D721Med (cell line): ENCODE data around the gene DZANK1.
"Not testable (repeated sequence)": the region's sequence is repeated elsewhere in the genome, so short reads cannot be mapped to it uniquely, and the experiment has no call there.

Experiments used
- DNase-seq: peaks from one replicate; pipeline ENCODE4 v3.0.0; 2011; ENCODE audit warnings: low spot score; ENCODE audit not compliant: insufficient read length
- FAIRE-seq: peaks from 2 replicates; lab custom pipeline; 2011; peaks lifted over from hg19 to GRCh38; lab: Jason Lieb, UNC
- TF ChIP-seq, protein P1 (sequence below): IDR thresholded peaks from 2 replicates; pipeline ENCODE4 v1.5.1; 2012; ENCODE audit warnings: mild to moderate bottlenecking, control low read depth; ENCODE audit not compliant: insufficient read depth; ENCODE audit errors: missing control alignments

The DZANK1 gene

DNA sequence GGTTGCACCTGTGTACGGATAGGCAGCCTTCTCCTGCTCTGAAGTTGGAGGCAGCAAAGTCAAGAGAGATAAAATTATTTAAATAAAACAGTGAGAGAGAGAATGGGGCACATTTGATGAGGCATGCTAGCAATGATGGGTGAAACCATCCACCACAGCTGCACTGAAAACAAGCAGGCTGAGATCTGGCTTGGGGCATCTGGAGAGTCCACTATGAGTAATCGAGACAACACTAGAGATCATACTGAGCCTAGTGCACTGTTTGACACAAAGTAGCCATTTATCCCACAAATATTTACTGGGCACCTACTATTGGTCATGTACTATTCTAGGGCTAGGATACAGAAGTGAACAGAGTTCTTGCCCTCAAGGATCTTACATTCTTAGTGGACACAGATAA lies 66.4 kb downstream of the DZANK1 start:
- TF ChIP-seq, protein P1, sequence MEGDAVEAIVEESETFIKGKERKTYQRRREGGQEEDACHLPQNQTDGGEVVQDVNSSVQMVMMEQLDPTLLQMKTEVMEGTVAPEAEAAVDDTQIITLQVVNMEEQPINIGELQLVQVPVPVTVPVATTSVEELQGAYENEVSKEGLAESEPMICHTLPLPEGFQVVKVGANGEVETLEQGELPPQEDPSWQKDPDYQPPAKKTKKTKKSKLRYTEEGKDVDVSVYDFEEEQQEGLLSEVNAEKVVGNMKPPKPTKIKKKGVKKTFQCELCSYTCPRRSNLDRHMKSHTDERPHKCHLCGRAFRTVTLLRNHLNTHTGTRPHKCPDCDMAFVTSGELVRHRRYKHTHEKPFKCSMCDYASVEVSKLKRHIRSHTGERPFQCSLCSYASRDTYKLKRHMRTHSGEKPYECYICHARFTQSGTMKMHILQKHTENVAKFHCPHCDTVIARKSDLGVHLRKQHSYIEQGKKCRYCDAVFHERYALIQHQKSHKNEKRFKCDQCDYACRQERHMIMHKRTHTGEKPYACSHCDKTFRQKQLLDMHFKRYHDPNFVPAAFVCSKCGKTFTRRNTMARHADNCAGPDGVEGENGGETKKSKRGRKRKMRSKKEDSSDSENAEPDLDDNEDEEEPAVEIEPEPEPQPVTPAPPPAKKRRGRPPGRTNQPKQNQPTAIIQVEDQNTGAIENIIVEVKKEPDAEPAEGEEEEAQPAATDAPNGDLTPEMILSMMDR: no peak
- FAIRE-seq: no peak
- DNase-seq: no peak

DNA sequence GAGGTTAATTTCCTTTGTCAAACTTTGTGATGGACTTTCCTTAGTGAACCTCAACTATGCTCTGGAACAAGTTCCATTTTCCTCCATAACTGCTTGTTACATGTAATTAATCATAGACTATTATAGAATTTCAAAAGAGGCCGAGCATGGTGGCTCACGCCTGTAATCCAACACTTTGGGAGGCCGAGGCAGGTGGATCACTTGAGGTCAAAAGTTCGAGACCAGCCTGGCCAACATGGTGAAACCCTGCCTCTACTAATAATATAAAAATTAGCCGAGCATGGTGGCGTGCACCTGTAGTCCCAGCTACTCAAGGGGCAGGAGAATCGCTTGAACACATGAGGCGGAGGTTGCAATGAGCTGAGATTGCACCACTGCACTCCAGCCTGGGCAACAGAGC lies 68.1 kb downstream of the DZANK1 start:
- not testable (repeated sequence) for FAIRE-seq, DNase-seq

DNA sequence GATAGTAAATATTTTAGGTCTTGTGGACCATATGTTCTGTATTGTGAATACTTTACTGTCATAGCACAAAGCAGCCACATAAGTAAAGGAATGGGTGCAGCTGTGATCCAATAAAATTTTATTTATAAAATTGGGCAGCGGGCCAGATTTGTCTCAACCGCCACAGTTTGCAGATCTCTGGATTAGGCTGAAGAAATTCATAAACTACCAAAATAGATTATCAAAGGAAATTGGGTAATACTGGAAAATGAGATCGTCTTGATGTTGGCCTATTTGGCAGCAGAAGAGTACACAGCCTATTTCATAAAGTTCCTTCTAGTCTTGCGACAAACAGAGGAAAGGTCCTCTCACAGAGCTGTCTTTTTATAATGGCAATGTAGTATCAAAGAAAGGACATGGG lies 69.8 kb downstream of the DZANK1 start:
- no peak for DNase-seq
- TF ChIP-seq, protein P1: no peak
- FAIRE-seq: no peak

DNA sequence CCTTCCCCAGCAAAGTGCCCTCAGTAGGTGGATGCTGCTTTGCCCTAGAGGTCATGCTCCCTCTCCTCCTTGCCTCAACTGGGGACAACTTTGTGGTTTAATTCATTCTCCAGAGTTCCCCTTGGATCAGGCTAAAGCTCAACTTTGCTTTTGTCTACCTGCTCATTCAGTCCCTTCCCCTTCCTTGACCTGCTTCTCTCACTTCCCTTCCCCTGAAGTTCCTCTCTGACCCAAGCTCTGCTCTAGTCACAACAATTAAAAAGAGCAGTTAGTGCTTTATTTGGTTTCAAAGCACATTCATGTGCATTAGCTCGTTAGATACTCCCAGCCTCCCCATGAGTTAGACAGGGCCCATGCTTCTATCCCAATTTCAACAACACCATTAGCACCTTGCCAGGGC lies 71.3 kb downstream of the DZANK1 start:
- FAIRE-seq (no peak), DNase-seq (no peak)
- TF ChIP-seq, protein P1: no peak

DNA sequence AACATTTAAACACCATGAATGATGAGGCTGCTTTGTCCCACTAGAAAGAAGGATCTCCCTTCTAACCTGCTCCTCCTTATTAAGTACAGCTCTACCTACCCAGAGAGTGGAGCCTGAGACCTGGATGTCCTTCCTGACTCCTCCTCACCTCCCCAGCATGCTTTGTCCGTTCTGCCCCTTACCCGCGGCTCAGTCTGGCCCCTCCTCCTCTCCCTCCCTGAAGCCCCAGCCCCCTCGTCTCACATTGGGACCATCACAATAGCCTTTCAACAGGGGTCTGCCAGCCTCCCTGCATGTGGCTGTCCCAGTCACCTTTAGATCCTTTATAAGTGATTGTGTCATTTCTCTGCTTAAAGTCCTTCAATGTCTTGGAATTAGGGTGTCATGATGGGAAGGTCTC lies 72.5 kb downstream of the DZANK1 start:
- DNase-seq (no peak), FAIRE-seq (no peak)
- TF ChIP-seq, protein P1: no peak

DNA sequence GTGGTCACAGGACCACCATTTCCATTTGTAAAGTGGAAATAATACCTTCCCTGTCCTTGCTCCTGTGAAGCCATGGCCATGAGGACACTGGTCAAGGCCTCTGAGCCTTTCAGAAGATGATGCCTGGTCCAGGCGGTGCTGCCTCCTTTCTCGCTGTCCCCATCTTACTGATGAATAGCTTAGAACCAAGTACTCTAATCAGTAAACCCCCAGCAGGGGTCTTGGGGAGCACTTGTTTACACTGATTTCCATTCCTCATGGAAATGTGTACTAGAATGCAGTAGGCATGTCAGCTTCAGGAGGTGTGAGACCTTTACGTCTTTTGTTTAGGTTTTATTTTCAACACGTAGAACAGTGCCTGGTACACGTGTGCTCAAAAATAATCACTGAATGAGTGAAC lies 75.1 kb downstream of the DZANK1 start:
- TF ChIP-seq, protein P1: no peak
- FAIRE-seq (no peak), DNase-seq (no peak)

DNA sequence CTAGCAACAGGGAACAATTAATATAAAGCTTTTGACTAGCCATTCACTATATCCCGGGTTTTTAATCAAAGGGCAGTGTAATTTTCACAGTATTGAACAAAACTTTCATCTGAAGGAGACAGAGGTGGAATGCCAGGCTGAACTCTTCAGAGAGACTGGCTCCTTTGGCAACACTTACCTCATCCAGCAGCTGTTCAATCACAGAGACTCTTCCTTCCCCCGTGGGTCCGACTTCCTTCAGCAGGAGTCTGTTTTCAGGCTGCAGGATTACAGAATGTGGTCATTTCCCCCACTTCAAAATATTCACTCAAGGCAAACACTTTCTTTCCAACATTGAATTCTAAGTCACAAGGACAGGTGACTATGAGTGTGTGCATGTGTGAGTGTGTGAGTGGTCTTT lies 76.6 kb downstream of the DZANK1 start:
- FAIRE-seq: no peak
- TF ChIP-seq, protein P1: no peak
- no peak for DNase-seq

DNA sequence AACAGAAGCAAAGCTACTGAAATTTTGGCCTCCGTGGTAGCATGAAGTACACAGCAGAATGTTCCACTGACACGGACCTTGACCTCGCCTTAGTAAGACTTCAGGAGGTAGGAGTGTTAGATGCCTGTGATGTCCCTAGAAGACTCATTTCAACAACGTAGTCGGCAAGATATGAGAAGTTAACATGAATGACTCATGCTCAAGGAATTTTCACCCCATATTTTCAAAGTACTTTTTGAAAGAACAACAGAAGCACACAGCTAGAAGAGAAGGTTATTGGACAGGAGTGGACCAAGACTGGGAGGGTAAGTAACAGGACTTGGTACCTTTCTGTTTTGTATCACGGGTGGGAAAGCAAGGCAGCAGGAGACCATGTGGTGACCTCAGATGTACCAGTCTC lies 78.0 kb downstream of the DZANK1 start:
- FAIRE-seq (no peak), DNase-seq (no peak)
- TF ChIP-seq, protein P1: no peak
